Measurements from ENCODE around the gene PLCB4.

The PLCB4 gene

GRCh38 chr20:9092113-9092512, 23.2 kb downstream of the PLCB4 start:
- Histone ChIP-seq H3F3A (ENCODE audit: low read depth) (no peaks in the 10 kb centered on the region; the same call in 1 of the 2 replicates), H4K20me1 (ENCODE audit: insufficient read depth, low read length, poor library complexity, severe bottlenecking) (no peaks in the 10 kb centered on the region), H3K36me3 (ENCODE audit: insufficient read depth, low read length) (no peaks in the 10 kb centered on the region), H3K9me2 (replicated peaks; ENCODE audit: low read depth, low read length) (no peaks in the 10 kb centered on the region), H3K9me3 (ENCODE audit: insufficient read depth, low read depth, low read length) (no peaks in the 10 kb centered on the region), H3K9ac (ENCODE audit: low read depth, low read length, poor library complexity, severe bottlenecking) (no peak overlapping the region), H3K4me2 (ENCODE audit: low read depth, low read length, poor library complexity, severe bottlenecking) (peak overlapping the region; percentile 33), H2AFZ (ENCODE audit: low read length) (no peak overlapping the region), H3K27me3 (ENCODE audit: insufficient read depth, low read length, poor library complexity, severe bottlenecking) (no peaks in the 10 kb centered on the region), H3K4me3 (ENCODE audit: low read length, poor library complexity, severe bottlenecking) (no peak overlapping the region), H3K79me2 (ENCODE audit: insufficient read depth, low read length) (peaks cover 44% of the 10 kb centered on the region), H3K4me1 (ENCODE audit: insufficient read depth, low read length, poor library complexity, severe bottlenecking) (peaks cover 47% of the 10 kb centered on the region)
- TF ChIP-seq EZH2phosphoT487 (IDR thresholded peaks at IDR 0.05; ENCODE audit: borderline replicate concordance): no peak
- TF ChIP-seq, protein P1, sequence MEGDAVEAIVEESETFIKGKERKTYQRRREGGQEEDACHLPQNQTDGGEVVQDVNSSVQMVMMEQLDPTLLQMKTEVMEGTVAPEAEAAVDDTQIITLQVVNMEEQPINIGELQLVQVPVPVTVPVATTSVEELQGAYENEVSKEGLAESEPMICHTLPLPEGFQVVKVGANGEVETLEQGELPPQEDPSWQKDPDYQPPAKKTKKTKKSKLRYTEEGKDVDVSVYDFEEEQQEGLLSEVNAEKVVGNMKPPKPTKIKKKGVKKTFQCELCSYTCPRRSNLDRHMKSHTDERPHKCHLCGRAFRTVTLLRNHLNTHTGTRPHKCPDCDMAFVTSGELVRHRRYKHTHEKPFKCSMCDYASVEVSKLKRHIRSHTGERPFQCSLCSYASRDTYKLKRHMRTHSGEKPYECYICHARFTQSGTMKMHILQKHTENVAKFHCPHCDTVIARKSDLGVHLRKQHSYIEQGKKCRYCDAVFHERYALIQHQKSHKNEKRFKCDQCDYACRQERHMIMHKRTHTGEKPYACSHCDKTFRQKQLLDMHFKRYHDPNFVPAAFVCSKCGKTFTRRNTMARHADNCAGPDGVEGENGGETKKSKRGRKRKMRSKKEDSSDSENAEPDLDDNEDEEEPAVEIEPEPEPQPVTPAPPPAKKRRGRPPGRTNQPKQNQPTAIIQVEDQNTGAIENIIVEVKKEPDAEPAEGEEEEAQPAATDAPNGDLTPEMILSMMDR (conservative IDR thresholded peaks at IDR 0.05; ENCODE audit: low read length): no peak

DNA sequence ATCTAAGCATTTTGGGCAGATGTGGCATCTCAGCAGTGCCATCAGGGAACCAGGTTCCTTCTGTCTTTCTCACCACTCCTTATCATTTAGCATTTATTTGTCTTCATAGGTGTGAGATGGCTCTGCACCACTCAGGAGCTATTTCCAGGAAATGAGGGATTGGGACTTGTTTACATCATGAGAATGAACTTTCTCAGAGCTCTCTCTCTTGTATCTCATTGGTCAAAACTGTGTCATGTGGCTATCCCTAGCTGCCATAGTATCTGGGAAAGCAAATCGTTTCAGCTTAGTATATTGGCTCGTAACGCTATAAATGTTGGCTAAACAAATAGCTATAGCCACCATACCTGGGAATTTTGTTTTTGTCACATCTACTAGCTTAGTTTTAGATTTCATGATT, 23.8 kb downstream of the PLCB4 start:
- Histone ChIP-seq H3K4me3 (ENCODE audit: low read length, poor library complexity, severe bottlenecking) (no peak overlapping the region), H2AFZ (ENCODE audit: low read length) (no peak overlapping the region), H3K36me3 (ENCODE audit: insufficient read depth, low read length) (no peaks in the 10 kb centered on the region), H3K9me2 (replicated peaks; ENCODE audit: low read depth, low read length) (no peaks in the 10 kb centered on the region), H3K4me2 (ENCODE audit: low read depth, low read length, poor library complexity, severe bottlenecking) (no peak overlapping the region), H3K9ac (ENCODE audit: low read depth, low read length, poor library complexity, severe bottlenecking) (no peak overlapping the region), H4K20me1 (ENCODE audit: insufficient read depth, low read length, poor library complexity, severe bottlenecking) (no peaks in the 10 kb centered on the region), H3K4me1 (ENCODE audit: insufficient read depth, low read length, poor library complexity, severe bottlenecking) (peaks cover 43% of the 10 kb centered on the region), H3K9me3 (ENCODE audit: insufficient read depth, low read depth, low read length) (no peaks in the 10 kb centered on the region), H3F3A (ENCODE audit: low read depth) (no peaks in the 10 kb centered on the region; the same call in 1 of the 2 replicates), H3K27me3 (ENCODE audit: insufficient read depth, low read length, poor library complexity, severe bottlenecking) (no peaks in the 10 kb centered on the region), H3K79me2 (ENCODE audit: insufficient read depth, low read length) (peaks cover 44% of the 10 kb centered on the region)
- TF ChIP-seq, protein P1 (conservative IDR thresholded peaks at IDR 0.05; ENCODE audit: low read length): no peak
- TF ChIP-seq EZH2phosphoT487 (IDR thresholded peaks at IDR 0.05; ENCODE audit: borderline replicate concordance): no peak

DNA sequence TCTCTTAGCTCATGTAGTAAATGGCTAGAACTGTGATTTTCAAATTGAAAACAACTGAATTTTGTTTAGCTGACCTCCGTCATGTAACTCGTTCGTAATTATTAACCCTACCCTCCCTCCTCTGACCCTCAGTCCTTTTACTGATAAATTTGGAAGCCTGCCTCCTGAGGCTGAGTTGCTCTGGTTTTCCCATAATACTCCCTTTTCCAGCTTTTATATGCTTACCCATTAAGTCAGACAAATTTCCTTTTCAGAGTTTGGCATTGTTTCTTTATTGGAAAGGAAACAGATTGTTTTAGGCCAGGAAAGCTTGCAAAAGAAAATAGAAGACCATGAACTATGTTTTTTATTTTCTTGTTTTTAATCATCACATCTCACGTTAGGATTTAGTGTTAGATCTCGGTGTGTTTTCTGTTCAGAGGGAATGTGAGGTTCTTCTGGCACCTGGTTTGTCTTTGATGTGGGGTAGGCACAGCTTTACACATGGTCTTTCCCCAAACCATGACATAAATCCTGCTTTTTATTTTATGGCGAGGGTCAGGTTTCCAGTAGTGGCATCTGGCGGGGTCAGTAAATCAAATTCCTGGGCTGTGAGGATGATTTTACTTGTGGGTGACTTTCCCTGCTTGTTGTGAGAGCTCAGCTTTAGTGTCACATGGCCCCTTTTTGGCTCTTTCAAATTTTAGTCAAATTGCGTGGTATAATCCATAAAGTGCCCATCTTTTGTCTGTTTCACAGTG, 24.5 kb downstream of the PLCB4 start:
- Histone ChIP-seq H3K36me3 (ENCODE audit: insufficient read depth, low read length) (no peaks in the 10 kb centered on the region), H3F3A (ENCODE audit: low read depth) (no peaks in the 10 kb centered on the region; the same call in 1 of the 2 replicates), H3K4me1 (ENCODE audit: insufficient read depth, low read length, poor library complexity, severe bottlenecking) (peaks cover 37% of the 10 kb centered on the region), H3K9me3 (ENCODE audit: insufficient read depth, low read depth, low read length) (no peaks in the 10 kb centered on the region), H3K4me2 (ENCODE audit: low read depth, low read length, poor library complexity, severe bottlenecking) (no peak overlapping the region), H3K4me3 (ENCODE audit: low read length, poor library complexity, severe bottlenecking) (no peak overlapping the region), H3K9ac (ENCODE audit: low read depth, low read length, poor library complexity, severe bottlenecking) (no peak overlapping the region), H3K79me2 (ENCODE audit: insufficient read depth, low read length) (peaks cover 43% of the 10 kb centered on the region), H4K20me1 (ENCODE audit: insufficient read depth, low read length, poor library complexity, severe bottlenecking) (no peaks in the 10 kb centered on the region), H2AFZ (ENCODE audit: low read length) (no peak overlapping the region), H3K27me3 (ENCODE audit: insufficient read depth, low read length, poor library complexity, severe bottlenecking) (no peaks in the 10 kb centered on the region), H3K9me2 (replicated peaks; ENCODE audit: low read depth, low read length) (no peaks in the 10 kb centered on the region)
- TF ChIP-seq, protein P1 (conservative IDR thresholded peaks at IDR 0.05; ENCODE audit: low read length): no peak
- TF ChIP-seq EZH2phosphoT487 (IDR thresholded peaks at IDR 0.05; ENCODE audit: borderline replicate concordance): no peak
